Endodermal cell (in vitro differentiated cells): ENCODE measurements around the gene PHYKPL. TPM values are rescaled to one million over a fixed set of nuclear protein-coding genes. Genes with fewer than 3 reads are reported as not detected.
A peak's percentile ranks its signal among the peaks of the same experiment; 100 is the strongest.

Experiments
- DNase-seq: peaks from one replicate; pipeline ENCODE4 v3.0.0-alpha.2; 2017
- H3K27ac ChIP-seq: 2 replicates; pipeline ENCODE4 v1.5.1; 2013; ENCODE audit warnings: mild to moderate bottlenecking, low read depth, low read length, moderate library complexity
- H3K27me3 ChIP-seq: 2 replicates; pipeline ENCODE4 v1.6.1; 2013; ENCODE audit warnings: mild to moderate bottlenecking, low read length, moderate library complexity; ENCODE audit not compliant: insufficient read depth, control insufficient read depth, poor library complexity, severe bottlenecking
- H3K36me3 ChIP-seq: 2 replicates; pipeline ENCODE4 v1.7.0; 2013; ENCODE audit warnings: mild to moderate bottlenecking, low read length, moderate library complexity; ENCODE audit not compliant: control insufficient read depth, insufficient read depth
- H3K4me1 ChIP-seq: one replicate; pipeline ENCODE4 v1.7.0; 2013; ENCODE audit warnings: low read length; ENCODE audit not compliant: control insufficient read depth, insufficient read depth
- H3K4me3 ChIP-seq: 2 replicates; pipeline ENCODE4 v1.5.1; 2013; ENCODE audit warnings: mild to moderate bottlenecking, low read length, moderate library complexity
- H3K9ac ChIP-seq: 2 replicates; pipeline ENCODE4 v1.6.1; 2013; ENCODE audit warnings: mild to moderate bottlenecking, low read length, moderate library complexity; ENCODE audit not compliant: poor library complexity, severe bottlenecking; ENCODE audit errors: extremely low read depth
- H3K9me3 ChIP-seq: 2 replicates; pipeline ENCODE4 v1.6.1; 2013; ENCODE audit warnings: mild to moderate bottlenecking, low read length, moderate library complexity; ENCODE audit not compliant: control insufficient read depth
- H3K27ac Mint-ChIP-seq: 2 replicates; pipeline ENCODE4 v1.8.0; 2020; ENCODE audit warnings: mixed read lengths
- H3K27me3 Mint-ChIP-seq: 2 replicates; pipeline ENCODE4 v1.8.0; 2021; ENCODE audit warnings: mild to moderate bottlenecking, mixed read lengths; ENCODE audit not compliant: insufficient read depth
- H3K36me3 Mint-ChIP-seq: 2 replicates; pipeline ENCODE4 v1.8.0; 2020; ENCODE audit warnings: low read depth, mixed read lengths
- H3K4me1 Mint-ChIP-seq: 2 replicates; pipeline ENCODE4 v1.8.0; 2020; ENCODE audit warnings: mixed read lengths
- H3K4me3 Mint-ChIP-seq: 2 replicates; pipeline ENCODE4 v1.8.0; 2020; ENCODE audit warnings: mild to moderate bottlenecking, moderate library complexity, mixed read lengths
- H3K9me3 Mint-ChIP-seq: 2 replicates; pipeline ENCODE4 v1.8.0; 2020; ENCODE audit warnings: mild to moderate bottlenecking, mixed read lengths
- CTCF ChIP-seq: fragments of 200-600 bp; sonication (generic); conservative IDR thresholded peaks from 2 replicates; pipeline ENCODE4 v1.5.0; 2021; ENCODE audit warnings: antibody characterized with exemption, mild to moderate bottlenecking
- WGBS, 2 experiments: methylation state at CpG; one replicate each; pipeline versions ENCODE4 v1.1.5 to v1.1.7; 2013; ENCODE audit warnings: missing lambda C conversion rate in 2 of 2, mixed read lengths in 1 of 2; ENCODE audit not compliant: insufficient coverage in 1 of 2, insufficient read length in 1 of 2; 5-methylcytosine and 5-hydroxymethylcytosine counted together
- total RNA-seq, 2 donors: library from RNA; stranded (reverse); fragmentation: NEBNext Ultra II Directional in 1 of 2; extraction: Animal tissue kit (Norgen Biotek cat#: 25700) in 1 of 2; gene quantifications; 2 replicates in 1 of 2; 3 replicates in 1 of 2; pipeline ENCODE4 v1.2.1, GENCODE V29; 2021

Gene PHYKPL
- total RNA-seq, 2 donors from 2014 or later: 59.9 to 82.5 TPM

GRCh38 chr5:178280631-178281030 lies 48.0 kb upstream of the PHYKPL start:
- no peak overlapping the region for H3K9ac ChIP-seq
- no peak for DNase-seq
- H3K4me1 ChIP-seq: no peaks in the 10 kb centered on the region
- Mint-ChIP-seq H3K4me3 (no peak overlapping the region), H3K27me3 (peaks cover 3% of the 10 kb centered on the region), H3K27ac (no peak overlapping the region), H3K36me3 (no peaks in the 10 kb centered on the region), H3K9me3 (no peaks in the 10 kb centered on the region), H3K4me1 (peaks cover 9% of the 10 kb centered on the region)
- no peaks in the 10 kb centered on the region for H3K36me3 ChIP-seq
- TF ChIP-seq CTCF: no peak
- H3K27ac ChIP-seq: no peak overlapping the region
- H3K4me3 ChIP-seq: no peak overlapping the region
- no peaks in the 10 kb centered on the region for H3K27me3 ChIP-seq
- H3K9me3 ChIP-seq: peaks cover 14% of the 10 kb centered on the region
- WGBS, 2 experiments: 91 to 100% methylated on average over 6 to 9 of the region's 9 CpGs

GRCh38 chr5:178279723-178280438 lies 47.3 kb upstream of the PHYKPL start:
- DNase-seq: peak; percentile 97

GRCh38 chr5:178279026-178279722 lies 46.6 kb upstream of the PHYKPL start:
- H3K27ac ChIP-seq: no peak overlapping the region
- TF ChIP-seq CTCF: no peak
- Mint-ChIP-seq H3K4me1 (peaks cover 3% of the 10 kb centered on the region), H3K27me3 (peaks cover 3% of the 10 kb centered on the region), H3K27ac (no peak overlapping the region), H3K36me3 (no peaks in the 10 kb centered on the region), H3K9me3 (no peaks in the 10 kb centered on the region), H3K4me3 (no peak overlapping the region)
- H3K9ac ChIP-seq: no peak overlapping the region
- no peaks in the 10 kb centered on the region for H3K4me1 ChIP-seq
- no peak for DNase-seq
- peaks cover 11% of the 10 kb centered on the region for H3K9me3 ChIP-seq
- no peaks in the 10 kb centered on the region for H3K27me3 ChIP-seq
- 91 to 96% methylated on average over 7 to 14 of the region's 14 CpGs for WGBS, 2 experiments
- no peak overlapping the region for H3K4me3 ChIP-seq
- no peaks in the 10 kb centered on the region for H3K36me3 ChIP-seq

More at GRCh38 chr5:178279723-178280438, 47.3 kb upstream of the PHYKPL start:
- WGBS, 2 experiments: 35 to 37% methylated on average over 28 to 33 of the region's 33 CpGs
- H3K27ac ChIP-seq: no peak overlapping the region
- no peaks in the 10 kb centered on the region for H3K27me3 ChIP-seq
- H3K4me1 Mint-ChIP-seq: peaks cover 3% of the 10 kb centered on the region
- H3K27me3 Mint-ChIP-seq: peaks cover 3% of the 10 kb centered on the region
- H3K36me3 ChIP-seq: no peaks in the 10 kb centered on the region
- H3K4me3 Mint-ChIP-seq: no peak overlapping the region
- no peak overlapping the region for H3K4me3 ChIP-seq
- H3K9me3 ChIP-seq: peaks cover 15% of the 10 kb centered on the region
- H3K9ac ChIP-seq: no peak overlapping the region
- peak; percentile 99 for TF ChIP-seq CTCF
- H3K9me3 Mint-ChIP-seq: no peaks in the 10 kb centered on the region
- H3K27ac Mint-ChIP-seq: no peak overlapping the region
- no peaks in the 10 kb centered on the region for H3K4me1 ChIP-seq
- no peaks in the 10 kb centered on the region for H3K36me3 Mint-ChIP-seq
